Colon (tissue), 2 donors: ENCODE data around the gene FHOD3.
"Not testable (repeated sequence)": the region's sequence is repeated elsewhere in the genome, so short reads cannot be mapped to it uniquely, and the experiment has no call there.

Experiments
- FAIRE-seq: peaks from 2 replicates; lab custom pipeline; 2012; peaks lifted over from hg19 to GRCh38; lab: Jason Lieb, UNC
- donor health status: control.
- donor health status: control.

The FHOD3 gene

GRCh38 chr18:36350839-36351469, 53.4 kb downstream of the FHOD3 start:
- FAIRE-seq: no peak

- FAIRE-seq: no peak
Measured at GRCh38 chr18:36352384-36352783, 54.9 kb downstream of the FHOD3 start.

GRCh38 chr18:36354989-36355388, 57.5 kb downstream of the FHOD3 start:
- no peak for FAIRE-seq

- FAIRE-seq: no peak
Measured at GRCh38 chr18:36355511-36355910, 58.0 kb downstream of the FHOD3 start.

GRCh38 chr18:36356741-36357140, 59.2 kb downstream of the FHOD3 start:
- FAIRE-seq: not testable (repeated sequence)

- FAIRE-seq: no peak
Measured at GRCh38 chr18:36358141-36358540, 60.6 kb downstream of the FHOD3 start.

GRCh38 chr18:36360256-36360909, 62.9 kb downstream of the FHOD3 start:
- no peak for FAIRE-seq

- FAIRE-seq: no peak
Measured at GRCh38 chr18:36364911-36365624, 67.6 kb downstream of the FHOD3 start.

GRCh38 chr18:36365836-36366775, 68.6 kb downstream of the FHOD3 start:
- FAIRE-seq: no peak

GRCh38 chr18:36366994-36367839, 69.7 kb downstream of the FHOD3 start:
- FAIRE-seq: no peak

- FAIRE-seq: no peak
Measured at GRCh38 chr18:36368889-36369288, 71.4 kb downstream of the FHOD3 start.

- no peak for FAIRE-seq
Measured at GRCh38 chr18:36372903-36373311, 75.4 kb downstream of the FHOD3 start.

GRCh38 chr18:36374262-36374661, 76.7 kb downstream of the FHOD3 start:
- no peak for FAIRE-seq

GRCh38 chr18:36375118-36375517, 77.6 kb downstream of the FHOD3 start:
- FAIRE-seq: no peak

GRCh38 chr18:36376361-36376760, 78.8 kb downstream of the FHOD3 start:
- FAIRE-seq: no peak

GRCh38 chr18:36377626-36378025, 80.1 kb downstream of the FHOD3 start:
- FAIRE-seq: no peak

GRCh38 chr18:36378205-36378604, 80.7 kb downstream of the FHOD3 start:
- FAIRE-seq: no peak

- no peak for FAIRE-seq
Measured at GRCh38 chr18:36379435-36379984, 82.0 kb downstream of the FHOD3 start.

GRCh38 chr18:36380173-36380827, 82.8 kb downstream of the FHOD3 start:
- FAIRE-seq: no peak

GRCh38 chr18:36381075-36381474, 83.6 kb downstream of the FHOD3 start:
- FAIRE-seq: no peak
